ENCODE results near the gene MKKS. TPM values are rescaled to one million over a fixed set of nuclear protein-coding genes. Genes with fewer than 3 reads are reported as not detected.

The MKKS gene
- total RNA-seq, 2 donors from 2014 or later = 11.4 to 13.0 TPM

DNA sequence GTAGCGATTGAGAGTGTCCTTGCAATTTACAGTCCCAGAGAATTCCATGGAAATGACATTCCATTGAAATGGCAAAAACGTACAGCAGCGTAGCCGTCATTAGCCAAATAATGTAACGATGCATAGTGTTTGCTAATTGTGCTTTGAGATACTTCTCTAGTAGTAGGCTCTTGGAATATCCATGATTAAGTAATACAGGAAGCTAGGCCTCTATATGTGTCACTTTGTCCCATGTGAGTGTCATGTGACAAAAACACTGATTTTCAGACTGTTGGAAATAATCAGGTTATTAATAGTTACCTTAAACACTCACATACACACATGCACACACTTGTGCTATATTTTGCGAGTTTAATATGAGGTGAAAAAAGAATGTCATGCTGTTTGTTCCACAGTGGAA is 36.3 kb upstream of the MKKS start:
- Histone ChIP-seq H3K4me1 (ENCODE audit: control insufficient read depth in 1 of 2, low read depth in 2 of 2) (peaks cover 37 to 68% of the 10 kb centered on the region in 2 donors), H3K4me3 (no peak overlapping the region), H3K27me3 (replicated peaks; ENCODE audit: insufficient read depth) (no peaks in the 10 kb centered on the region), H3K36me3 (no peaks in the 10 kb centered on the region), H3K9me3 (no peaks in the 10 kb centered on the region), H3K27ac (peak overlapping the region in 1 of 2 donors; percentile 18)
- no peak for DNase-seq (ENCODE audit: low spot score)
- TF ChIP-seq, protein P1, sequence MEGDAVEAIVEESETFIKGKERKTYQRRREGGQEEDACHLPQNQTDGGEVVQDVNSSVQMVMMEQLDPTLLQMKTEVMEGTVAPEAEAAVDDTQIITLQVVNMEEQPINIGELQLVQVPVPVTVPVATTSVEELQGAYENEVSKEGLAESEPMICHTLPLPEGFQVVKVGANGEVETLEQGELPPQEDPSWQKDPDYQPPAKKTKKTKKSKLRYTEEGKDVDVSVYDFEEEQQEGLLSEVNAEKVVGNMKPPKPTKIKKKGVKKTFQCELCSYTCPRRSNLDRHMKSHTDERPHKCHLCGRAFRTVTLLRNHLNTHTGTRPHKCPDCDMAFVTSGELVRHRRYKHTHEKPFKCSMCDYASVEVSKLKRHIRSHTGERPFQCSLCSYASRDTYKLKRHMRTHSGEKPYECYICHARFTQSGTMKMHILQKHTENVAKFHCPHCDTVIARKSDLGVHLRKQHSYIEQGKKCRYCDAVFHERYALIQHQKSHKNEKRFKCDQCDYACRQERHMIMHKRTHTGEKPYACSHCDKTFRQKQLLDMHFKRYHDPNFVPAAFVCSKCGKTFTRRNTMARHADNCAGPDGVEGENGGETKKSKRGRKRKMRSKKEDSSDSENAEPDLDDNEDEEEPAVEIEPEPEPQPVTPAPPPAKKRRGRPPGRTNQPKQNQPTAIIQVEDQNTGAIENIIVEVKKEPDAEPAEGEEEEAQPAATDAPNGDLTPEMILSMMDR (IDR thresholded peaks at IDR 0.05) = no peak
- ATAC-seq (ENCODE audit: insufficient number of reproducible peaks, low FRiP score, low read depth) = no peak

DNA sequence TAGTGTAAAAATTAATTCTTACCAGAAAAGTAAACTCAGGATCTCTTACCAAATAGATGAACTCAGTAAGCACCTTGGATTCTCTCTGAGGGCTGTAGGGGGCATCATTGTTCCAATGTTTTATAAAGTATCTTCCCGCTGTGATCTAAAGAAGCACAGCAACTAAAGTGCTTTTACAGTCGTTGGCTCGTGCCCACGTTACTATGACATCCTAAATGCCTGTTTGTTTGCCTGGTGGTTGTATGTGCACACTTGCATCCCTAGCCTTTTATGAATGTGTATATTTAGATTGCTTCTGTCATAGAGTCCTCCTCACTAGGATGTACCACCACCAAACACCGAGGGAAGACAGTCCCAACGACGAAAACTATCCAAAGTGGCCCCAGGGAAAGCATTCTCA is 35.6 kb upstream of the MKKS start:
- peaks cover 37 to 63% of the 10 kb centered on the region in 2 donors for H3K4me1 ChIP-seq (ENCODE audit: control insufficient read depth in 1 of 2, low read depth in 2 of 2)
- ATAC-seq (ENCODE audit: insufficient number of reproducible peaks, low FRiP score, low read depth) (peak; percentile 50), DNase-seq (ENCODE audit: low spot score) (no peak)
- TF ChIP-seq, protein P1 (IDR thresholded peaks at IDR 0.05) = peak; percentile 63
- H3K27ac ChIP-seq = peak overlapping the region in 1 of 2 donors; percentile 18
- no peaks in the 10 kb centered on the region for H3K36me3 ChIP-seq
- H3K9me3 ChIP-seq = no peaks in the 10 kb centered on the region
- no peaks in the 10 kb centered on the region for H3K27me3 ChIP-seq (replicated peaks; ENCODE audit: insufficient read depth)
- H3K4me3 ChIP-seq = peak overlapping the region; percentile 48

DNA sequence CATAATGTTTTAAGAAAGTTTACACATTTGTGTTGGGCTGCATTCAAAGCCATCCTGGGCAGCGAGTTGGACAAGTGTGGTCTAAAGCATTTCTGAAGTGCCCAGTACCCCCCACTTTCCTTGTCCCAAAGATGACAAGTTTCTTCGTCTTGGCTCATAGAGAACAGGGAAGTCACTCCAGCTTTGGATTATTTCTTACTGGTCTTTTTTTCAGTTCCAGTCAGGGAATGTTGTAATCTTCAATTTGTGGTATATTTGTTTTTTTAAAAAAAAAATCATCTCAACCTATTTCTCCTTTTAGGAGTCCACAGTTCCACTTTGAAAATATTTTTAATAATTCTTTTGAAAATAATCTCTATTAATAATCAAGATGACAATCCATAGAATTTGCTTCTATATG is 35.0 kb upstream of the MKKS start:
- H3K27me3 ChIP-seq (replicated peaks; ENCODE audit: insufficient read depth) = no peaks in the 10 kb centered on the region
- no peak overlapping the region for H3K4me3 ChIP-seq
- H3K36me3 ChIP-seq = no peaks in the 10 kb centered on the region
- DNase-seq (ENCODE audit: low spot score) (no peak), ATAC-seq (ENCODE audit: insufficient number of reproducible peaks, low FRiP score, low read depth) (no peak)
- TF ChIP-seq, protein P1 (IDR thresholded peaks at IDR 0.05) = no peak
- H3K4me1 ChIP-seq (ENCODE audit: control insufficient read depth in 1 of 2, low read depth in 2 of 2) = peaks cover 37 to 58% of the 10 kb centered on the region in 2 donors
- no peaks in the 10 kb centered on the region for H3K9me3 ChIP-seq
- peak overlapping the region in 1 of 2 donors; percentile 57 for H3K27ac ChIP-seq

DNA sequence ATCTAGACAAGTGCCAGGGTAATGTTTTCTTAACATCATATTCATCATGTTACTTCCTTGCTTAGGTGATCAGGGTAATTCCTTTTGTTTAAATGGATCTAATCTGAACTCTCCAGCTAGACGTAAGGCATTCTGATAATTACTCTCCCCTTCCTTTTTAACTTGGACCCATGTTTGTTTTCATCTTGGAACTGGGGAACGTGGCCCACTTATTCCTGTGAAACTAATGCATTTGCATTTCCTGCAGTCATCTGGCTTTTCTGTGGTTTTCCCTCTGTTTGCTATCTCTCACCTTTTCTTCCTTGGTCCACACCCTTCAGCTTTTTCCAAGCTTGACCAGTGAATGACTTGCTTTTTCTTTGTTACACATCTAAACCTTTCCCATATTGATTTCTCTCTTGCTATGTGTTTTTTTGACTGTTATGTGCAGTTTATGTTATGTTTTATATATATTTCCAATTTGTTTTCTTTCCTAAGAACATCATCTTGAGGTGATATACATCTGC is 34.4 kb upstream of the MKKS start:
- Histone ChIP-seq H3K36me3 (no peaks in the 10 kb centered on the region), H3K4me1 (ENCODE audit: control insufficient read depth in 1 of 2, low read depth in 2 of 2) (peaks cover 33 to 51% of the 10 kb centered on the region in 2 donors), H3K27ac (peak overlapping the region; percentile 15 to 57), H3K9me3 (no peaks in the 10 kb centered on the region), H3K27me3 (replicated peaks; ENCODE audit: insufficient read depth) (no peaks in the 10 kb centered on the region), H3K4me3 (no peak overlapping the region)
- TF ChIP-seq, protein P1 (IDR thresholded peaks at IDR 0.05) = no peak
- DNase-seq (ENCODE audit: low spot score) = no peak
- ATAC-seq (ENCODE audit: insufficient number of reproducible peaks, low FRiP score, low read depth) = no peak

DNA sequence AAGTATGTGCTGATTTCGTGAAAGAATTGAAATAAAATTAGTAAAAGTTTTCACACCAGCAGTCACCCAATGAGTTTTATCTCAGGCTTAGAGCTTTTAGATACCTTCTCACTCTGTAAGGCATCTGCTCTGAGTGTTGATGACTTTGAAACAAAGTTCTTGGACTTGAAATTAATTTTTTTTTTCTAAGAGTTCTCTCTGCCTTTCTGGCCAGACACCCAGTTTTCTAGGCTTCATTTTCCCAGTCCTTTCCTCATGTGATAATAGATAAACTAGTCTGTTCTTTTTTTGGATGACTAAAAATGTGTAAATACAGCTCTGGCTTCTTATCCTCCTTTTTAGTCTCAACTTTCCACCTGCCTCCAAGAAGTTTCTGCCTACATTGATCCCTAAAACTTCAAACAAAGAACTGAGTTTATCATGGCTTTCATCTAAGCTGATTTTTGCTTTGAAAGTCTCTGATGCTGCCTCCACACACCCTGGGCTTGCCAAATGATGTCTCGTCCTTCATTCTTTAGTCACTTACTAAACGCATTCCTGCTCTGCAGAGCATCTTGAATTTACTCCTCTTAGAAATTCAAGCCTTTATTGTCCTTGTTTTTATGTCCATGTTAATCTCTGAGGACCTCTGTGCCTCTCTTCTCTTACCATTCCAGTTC is 33.8 kb upstream of the MKKS start:
- Histone ChIP-seq H3K27me3 (replicated peaks; ENCODE audit: insufficient read depth) (no peaks in the 10 kb centered on the region), H3K4me3 (peak overlapping the region; percentile 63), H3K4me1 (ENCODE audit: control insufficient read depth in 1 of 2, low read depth in 2 of 2) (peaks cover 28 to 45% of the 10 kb centered on the region in 2 donors), H3K9me3 (no peaks in the 10 kb centered on the region), H3K36me3 (no peaks in the 10 kb centered on the region), H3K27ac (peak overlapping the region; percentile 15 to 57)
- no peak for DNase-seq (ENCODE audit: low spot score)
- TF ChIP-seq, protein P1 (IDR thresholded peaks at IDR 0.05) = no peak
- ATAC-seq (ENCODE audit: insufficient number of reproducible peaks, low FRiP score, low read depth) = no peak

Data from thoracic aorta (tissue), 2 donors.